ENCODE data around the gene ALG11. TPM values are rescaled to one million over a fixed set of nuclear protein-coding genes. Genes with fewer than 3 reads are reported as not detected.

The ALG11 gene, protein sequence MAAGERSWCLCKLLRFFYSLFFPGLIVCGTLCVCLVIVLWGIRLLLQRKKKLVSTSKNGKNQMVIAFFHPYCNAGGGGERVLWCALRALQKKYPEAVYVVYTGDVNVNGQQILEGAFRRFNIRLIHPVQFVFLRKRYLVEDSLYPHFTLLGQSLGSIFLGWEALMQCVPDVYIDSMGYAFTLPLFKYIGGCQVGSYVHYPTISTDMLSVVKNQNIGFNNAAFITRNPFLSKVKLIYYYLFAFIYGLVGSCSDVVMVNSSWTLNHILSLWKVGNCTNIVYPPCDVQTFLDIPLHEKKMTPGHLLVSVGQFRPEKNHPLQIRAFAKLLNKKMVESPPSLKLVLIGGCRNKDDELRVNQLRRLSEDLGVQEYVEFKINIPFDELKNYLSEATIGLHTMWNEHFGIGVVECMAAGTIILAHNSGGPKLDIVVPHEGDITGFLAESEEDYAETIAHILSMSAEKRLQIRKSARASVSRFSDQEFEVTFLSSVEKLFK
- total RNA-seq: 10.7 and 13.4 TPM in 2 replicates

DNA sequence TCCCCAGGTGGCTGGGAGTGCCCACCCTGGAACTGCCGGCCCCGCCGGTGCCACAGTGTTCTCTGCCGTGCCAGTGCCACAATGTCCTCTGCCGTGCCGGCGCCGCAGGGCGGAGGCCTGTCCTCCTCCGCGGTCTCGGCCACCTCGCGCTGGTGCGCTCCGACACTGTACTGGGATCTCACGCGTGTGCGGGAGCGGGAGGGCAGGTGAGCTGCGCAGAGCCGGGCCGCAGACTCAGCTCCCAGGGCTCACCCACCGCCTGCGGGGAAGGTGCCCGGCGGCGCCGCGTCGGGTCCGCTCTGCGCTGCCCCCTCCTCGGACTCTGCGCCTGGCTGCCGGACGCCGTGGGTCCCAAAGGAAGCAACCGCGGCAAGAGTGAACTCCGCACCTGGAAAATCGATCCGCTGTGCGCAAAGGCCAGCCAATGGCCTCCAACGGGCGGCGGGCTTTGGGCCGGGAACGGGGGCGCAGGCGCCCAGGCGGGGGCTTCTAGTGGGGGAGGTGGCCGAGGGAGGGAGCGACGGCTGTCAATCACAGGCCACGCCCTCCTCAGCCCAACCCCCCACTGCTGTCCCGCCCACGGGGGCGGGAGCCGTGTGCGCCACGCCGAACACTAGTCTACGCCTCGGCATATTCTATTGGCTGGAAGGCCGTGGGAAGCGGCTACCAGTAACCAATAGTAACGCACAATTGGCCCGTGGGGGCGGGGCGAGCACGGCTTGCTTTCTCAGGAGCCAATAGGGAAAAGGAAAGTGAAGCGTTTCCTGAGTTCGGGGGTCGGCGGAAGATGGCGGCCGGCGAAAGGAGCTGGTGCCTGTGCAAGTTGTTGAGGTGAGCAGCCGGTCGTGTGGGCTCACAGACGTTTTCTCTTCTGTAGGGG is at the start of gene ALG11:
TSS of gene ALG11 (plus strand) at position 767 of the 880 bp plus-strand sequence. CDS start at position 788, 21 bp downstream.

DNA sequence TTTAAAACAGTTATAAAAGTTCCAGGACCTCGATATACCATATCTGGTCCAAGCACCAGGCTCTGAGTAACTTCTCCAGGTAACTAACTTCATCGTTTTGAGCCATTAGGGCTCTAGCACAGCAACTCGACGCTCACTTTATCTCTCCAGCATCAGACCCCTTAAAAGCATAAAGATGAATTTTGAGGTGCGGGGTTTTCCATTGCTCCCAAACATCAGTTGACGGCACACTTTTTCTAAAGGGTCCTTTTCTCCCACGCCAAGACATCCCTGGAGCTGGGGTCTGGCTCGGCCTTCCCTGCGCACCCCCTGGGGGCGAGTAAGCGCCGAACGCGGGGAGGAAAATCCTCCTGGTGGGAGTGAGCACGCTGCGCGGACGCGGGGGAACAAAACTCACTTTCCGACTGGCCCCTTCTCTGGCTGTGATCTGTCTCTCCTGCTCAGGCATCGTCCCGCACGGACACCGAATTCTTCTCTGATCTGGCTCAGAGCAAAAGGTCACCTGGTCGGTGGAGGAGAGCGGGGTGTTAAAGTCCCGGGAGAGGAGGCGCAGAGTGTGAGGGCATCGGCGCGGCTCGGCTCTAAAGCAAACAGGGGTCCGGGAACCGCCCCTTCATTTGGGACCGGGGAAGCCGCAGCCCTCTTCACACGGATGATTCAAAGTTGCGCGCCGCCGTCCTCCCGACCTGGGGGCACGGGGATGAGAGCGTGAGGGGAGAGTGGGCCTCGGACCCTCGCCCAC is 1.1 kb upstream of the ALG11 start, which contains the start of gene ATP7B:
TSS of gene ATP7B (minus strand) at position 561 of the 742 bp plus-strand sequence. CDS start at position 448, 113 bp downstream.

DNA sequence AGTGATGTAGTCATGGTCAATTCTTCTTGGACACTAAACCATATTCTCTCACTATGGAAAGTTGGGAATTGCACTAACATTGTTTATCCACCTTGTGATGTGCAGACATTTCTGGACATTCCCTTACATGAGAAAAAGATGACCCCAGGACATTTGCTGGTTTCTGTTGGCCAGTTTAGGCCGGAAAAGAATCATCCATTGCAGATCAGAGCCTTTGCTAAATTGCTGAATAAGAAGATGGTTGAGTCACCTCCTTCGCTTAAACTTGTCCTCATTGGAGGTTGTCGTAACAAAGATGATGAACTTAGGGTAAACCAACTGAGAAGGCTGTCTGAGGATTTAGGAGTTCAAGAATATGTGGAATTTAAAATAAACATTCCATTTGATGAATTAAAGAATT is 12.3 kb downstream of the ALG11 start, which contains the start of gene UTP14C:
TSS of gene UTP14C (plus strand) at position 211 of the 400 bp plus-strand sequence. CDS start 4,114 bp downstream, outside the sequence.

Other genes starting within 250 kb of the ALG11 start
- gene DHRS12, start 208.2 kb upstream of the ALG11 start, total RNA-seq: 6.8 and 8.9 TPM in 2 replicates
- not detected in 2 replicates for gene TMEM272, start 167.2 kb upstream of the ALG11 start, total RNA-seq
- not detected in 2 replicates for gene CCDC70, start 150.4 kb upstream of the ALG11 start, total RNA-seq
- 1.4 and 4.4 TPM in 2 replicates for gene ATP7B, start 948 bp upstream of the ALG11 start, total RNA-seq
- gene UTP14C, start 12.3 kb downstream of the ALG11 start, total RNA-seq: 4.7 and 4.9 TPM in 2 replicates
- gene NEK5, start 116.7 kb downstream of the ALG11 start, total RNA-seq: 0.04 TPM in 1 of 2 replicates, not detected in the other
- gene NEK3, start 147.2 kb downstream of the ALG11 start, total RNA-seq: 9.9 and 11.6 TPM in 2 replicates